GM12891 (cell line): ENCODE results near the gene IGF1R.

Source experiments
- POLR2A ChIP-seq: IDR thresholded peaks from 2 replicates; pipeline ENCODE4 v1.6.1; 2011; ENCODE audit warnings: low read depth, low read length, control low read depth
- POLR2AphosphoS5 ChIP-seq: IDR thresholded peaks from 2 replicates; pipeline ENCODE4 v1.6.1; 2011; ENCODE audit warnings: low read depth, low read length, control low read depth

DNA sequence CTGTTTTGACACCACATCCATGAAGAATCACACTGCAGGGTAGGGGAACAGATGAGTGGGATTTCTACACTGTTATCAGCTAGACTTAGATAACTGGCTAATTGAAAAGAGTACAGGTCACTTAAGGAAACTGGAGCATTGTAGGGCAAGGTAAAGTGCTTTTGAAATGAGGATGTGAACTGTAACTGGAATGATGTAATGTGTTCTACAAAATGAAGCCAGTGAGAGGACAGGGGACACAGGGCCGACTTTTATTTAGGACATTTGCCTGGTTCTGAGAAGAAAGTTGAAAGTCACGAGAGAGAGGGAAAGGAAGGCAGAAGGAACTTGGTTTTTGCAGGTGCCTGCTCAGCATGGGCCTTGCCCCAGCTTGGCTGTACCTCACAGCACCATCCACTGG lies 50.5 kb downstream of the IGF1R start:
- no peak for TF ChIP-seq POLR2A
- no peak for TF ChIP-seq POLR2AphosphoS5
